SKM-1 treated with dmso at 0.1 percent for 144 hours (cell line): ENCODE results near the gene CCDC8.
"Not testable (repeated sequence)": the region's sequence is repeated elsewhere in the genome, so short reads cannot be mapped to it uniquely, and the experiment has no call there.

Source experiments
- DNase-seq: peaks from one replicate; lab custom pipeline; 2025; ENCODE audit not compliant: unreplicated experiment; lab: John Stamatoyannopoulos, UW

Gene CCDC8

GRCh38 chr19:46413262-46414031, at the start of gene CCDC8:
Gene CCDC8 (minus strand): TSS chr19:46413564. CDS start chr19:46412810, 754 bp downstream.
- no peak for DNase-seq

- DNase-seq = no peak
Measured at GRCh38 chr19:46461537-46461936, 48.2 kb upstream of the CCDC8 start.

GRCh38 chr19:46460981-46461380, 47.6 kb upstream of the CCDC8 start:
- DNase-seq = no peak

- DNase-seq = no peak
Measured at GRCh38 chr19:46460055-46460454, 46.7 kb upstream of the CCDC8 start.

- no peak for DNase-seq
Measured at GRCh38 chr19:46456930-46457329, 43.6 kb upstream of the CCDC8 start.

GRCh38 chr19:46454244-46454643, 40.9 kb upstream of the CCDC8 start:
- DNase-seq = no peak

- DNase-seq = no peak
Measured at GRCh38 chr19:46453661-46454060, 40.3 kb upstream of the CCDC8 start.

- no peak for DNase-seq
Measured at GRCh38 chr19:46452186-46452585, 38.8 kb upstream of the CCDC8 start.

- no peak for DNase-seq
Measured at GRCh38 chr19:46451352-46451751, 38.0 kb upstream of the CCDC8 start.

GRCh38 chr19:46450737-46451136, 37.4 kb upstream of the CCDC8 start:
- no peak for DNase-seq

GRCh38 chr19:46449228-46449627, 35.9 kb upstream of the CCDC8 start:
- DNase-seq = no peak

GRCh38 chr19:46448601-46449000, 35.2 kb upstream of the CCDC8 start:
- no peak for DNase-seq

- no peak for DNase-seq
Measured at GRCh38 chr19:46447824-46448223, 34.5 kb upstream of the CCDC8 start.

- DNase-seq = no peak
Measured at GRCh38 chr19:46447006-46447405, 33.6 kb upstream of the CCDC8 start.

- no peak for DNase-seq
Measured at GRCh38 chr19:46446021-46446420, 32.7 kb upstream of the CCDC8 start.

GRCh38 chr19:46442808-46443450, 29.6 kb upstream of the CCDC8 start:
- DNase-seq = no peak

GRCh38 chr19:46441866-46442265, 28.5 kb upstream of the CCDC8 start:
- no peak for DNase-seq

GRCh38 chr19:46435689-46436088, 22.3 kb upstream of the CCDC8 start:
- not testable (repeated sequence) for DNase-seq

- no peak for DNase-seq
Measured at GRCh38 chr19:46435009-46435408, 21.6 kb upstream of the CCDC8 start.

GRCh38 chr19:46433470-46433869, 20.1 kb upstream of the CCDC8 start:
- DNase-seq = not testable (repeated sequence)

- no peak for DNase-seq
Measured at GRCh38 chr19:46431824-46432223, 18.5 kb upstream of the CCDC8 start.

GRCh38 chr19:46429999-46430398, 16.6 kb upstream of the CCDC8 start:
- no peak for DNase-seq
